HUDEP-2 (cell line): Measurements from ENCODE around the gene GRIK1.

Experiments
- DNase-seq, 76 experiments: peaks; one replicate each; lab custom pipeline; 2025; ENCODE audit not compliant: unreplicated experiment in 76 of 76; lab: John Stamatoyannopoulos, UW

The GRIK1 gene

GRCh38 chr21:29789393-29789792 lies 150.4 kb downstream of the GRIK1 start:
- no peak for DNase-seq

- no peak for DNase-seq
Measured at GRCh38 chr21:29788752-29789151, 151.0 kb downstream of the GRIK1 start.

GRCh38 chr21:29787361-29787909 lies 152.4 kb downstream of the GRIK1 start:
- no peak for DNase-seq

- no peak for DNase-seq
Measured at GRCh38 chr21:29786496-29787360, 153.1 kb downstream of the GRIK1 start.

- no peak for DNase-seq
Measured at GRCh38 chr21:29777160-29777559, 162.6 kb downstream of the GRIK1 start.

GRCh38 chr21:29775462-29775861 lies 164.3 kb downstream of the GRIK1 start:
- no peak for DNase-seq

- DNase-seq: no peak
Measured at GRCh38 chr21:29771491-29772066, 168.2 kb downstream of the GRIK1 start.

GRCh38 chr21:29763674-29764073 lies 176.1 kb downstream of the GRIK1 start:
- no peak for DNase-seq

- DNase-seq: no peak
Measured at GRCh38 chr21:29762570-29763082, 177.2 kb downstream of the GRIK1 start.

GRCh38 chr21:29753216-29753615 lies 186.6 kb downstream of the GRIK1 start:
- DNase-seq: no peak

GRCh38 chr21:29751473-29752185 lies 188.2 kb downstream of the GRIK1 start:
- no peak for DNase-seq

- DNase-seq: no peak
Measured at GRCh38 chr21:29749957-29750356, 189.8 kb downstream of the GRIK1 start.

- no peak for DNase-seq
Measured at GRCh38 chr21:29749223-29749622, 190.6 kb downstream of the GRIK1 start.

- no peak for DNase-seq
Measured at GRCh38 chr21:29748391-29749167, 191.2 kb downstream of the GRIK1 start.

GRCh38 chr21:29741761-29742160 lies 198.0 kb downstream of the GRIK1 start:
- DNase-seq: no peak

GRCh38 chr21:29739176-29739575 lies 200.6 kb downstream of the GRIK1 start:
- no peak for DNase-seq

GRCh38 chr21:29738730-29739129 lies 201.1 kb downstream of the GRIK1 start:
- DNase-seq: no peak

GRCh38 chr21:29737186-29737585 lies 202.6 kb downstream of the GRIK1 start:
- no peak for DNase-seq

- no peak for DNase-seq
Measured at GRCh38 chr21:29730281-29730680, 209.5 kb downstream of the GRIK1 start.

- no peak for DNase-seq
Measured at GRCh38 chr21:29726044-29726443, 213.8 kb downstream of the GRIK1 start.
